GM18526 (cell line): ENCODE measurements around the gene PLB1.

Experiments used
- POLR2A ChIP-seq: IDR thresholded peaks from 3 replicates; pipeline ENCODE4 v1.6.1; 2011; ENCODE audit not compliant: insufficient read length; ENCODE audit errors: extremely low read depth

Gene PLB1

DNA sequence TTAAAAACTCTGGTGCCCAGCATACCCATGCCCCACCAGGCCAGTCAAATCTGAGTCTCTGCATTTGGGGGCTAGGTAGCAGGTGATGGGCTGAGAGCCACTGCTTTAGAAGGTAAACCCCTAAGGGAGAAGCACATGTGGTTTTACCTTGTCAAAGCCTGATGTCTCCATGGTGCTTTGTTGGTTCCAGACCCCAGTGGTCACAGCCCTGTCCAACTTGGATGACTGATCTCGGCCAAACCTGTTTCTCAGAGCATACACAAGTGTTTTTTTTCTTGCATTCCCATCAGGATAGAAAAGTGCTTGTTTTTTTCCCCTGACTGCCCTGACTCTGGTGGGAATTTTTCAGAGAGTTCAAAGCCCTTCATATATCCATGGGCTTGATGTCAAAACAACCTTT, 13.5 kb downstream of the PLB1 start:
- no peak for TF ChIP-seq POLR2A

- no peak for TF ChIP-seq POLR2A
These were observed 14.3 kb downstream of the PLB1 start for GRCh38 chr2:28510184-28510583.

DNA sequence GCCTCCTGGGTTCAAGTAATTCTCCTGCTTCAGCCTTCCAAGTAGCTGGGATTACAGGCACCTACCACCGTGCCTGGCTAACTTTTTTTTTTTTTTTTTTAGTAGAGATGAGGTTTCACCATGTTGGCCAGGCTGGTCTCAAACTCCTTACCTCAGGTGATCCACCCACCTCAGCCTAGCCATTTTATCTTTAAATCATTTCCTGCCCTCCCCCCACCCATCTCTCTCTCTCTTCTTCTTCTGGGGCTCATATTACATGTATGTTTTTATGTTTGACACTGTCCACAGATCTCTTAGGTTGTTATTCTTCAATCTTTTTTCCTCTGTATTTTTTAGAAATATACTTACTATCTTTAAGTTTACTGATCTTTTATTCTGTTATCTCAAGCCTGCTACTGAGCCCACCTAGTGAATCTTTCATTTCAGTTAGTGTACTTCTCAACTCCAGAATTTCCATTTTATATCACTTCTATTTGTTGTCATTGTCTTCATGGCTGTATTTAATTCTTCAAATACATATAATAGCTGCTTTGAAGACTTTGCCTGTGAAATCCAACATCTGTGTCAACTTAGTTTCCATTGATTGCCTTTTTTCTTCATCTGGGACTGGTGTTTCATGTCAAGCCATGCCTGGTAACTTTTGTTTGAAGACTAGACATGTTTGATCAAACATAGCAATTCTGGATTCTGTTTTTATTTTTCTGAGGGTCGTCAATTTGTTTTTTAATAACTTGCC, 16.2 kb downstream of the PLB1 start:
- no peak for TF ChIP-seq POLR2A

DNA sequence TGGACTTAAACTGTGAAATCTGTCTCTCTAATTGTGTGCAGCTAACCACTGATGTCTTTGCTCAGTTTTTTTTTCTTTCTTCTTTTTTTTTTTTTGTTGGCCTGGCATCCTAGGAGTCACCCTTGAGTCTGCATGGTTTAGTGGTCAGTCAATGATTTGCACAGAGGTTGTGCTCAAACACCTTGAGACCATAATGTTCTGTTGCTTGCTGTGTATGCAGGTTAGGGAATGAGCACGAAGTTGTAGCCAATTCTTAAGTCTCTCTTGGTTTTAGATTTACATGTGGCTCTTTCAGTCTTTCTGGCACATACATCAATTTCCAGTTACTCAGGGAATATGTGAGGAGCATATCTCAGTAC, 16.7 kb downstream of the PLB1 start:
- no peak for TF ChIP-seq POLR2A

DNA sequence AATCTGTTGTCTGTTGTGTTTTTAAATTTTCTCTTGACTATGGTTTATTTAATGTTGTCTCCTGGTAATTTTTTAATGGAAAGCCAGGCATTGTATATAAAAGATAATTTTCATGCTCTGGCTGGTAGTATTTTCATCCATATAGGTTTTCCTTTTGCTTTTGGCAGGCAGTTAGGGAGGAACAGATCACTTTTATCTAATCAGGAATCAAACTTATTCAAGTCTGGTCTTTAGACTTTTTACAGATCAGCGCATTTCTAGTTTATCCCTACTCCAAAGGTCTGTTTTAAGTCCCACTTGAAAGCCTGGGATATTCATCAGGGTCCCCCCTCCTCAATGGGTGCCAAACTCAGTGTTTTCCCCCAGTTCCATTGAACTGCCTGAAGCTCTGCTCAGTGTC, 17.2 kb downstream of the PLB1 start:
- no peak for TF ChIP-seq POLR2A

DNA sequence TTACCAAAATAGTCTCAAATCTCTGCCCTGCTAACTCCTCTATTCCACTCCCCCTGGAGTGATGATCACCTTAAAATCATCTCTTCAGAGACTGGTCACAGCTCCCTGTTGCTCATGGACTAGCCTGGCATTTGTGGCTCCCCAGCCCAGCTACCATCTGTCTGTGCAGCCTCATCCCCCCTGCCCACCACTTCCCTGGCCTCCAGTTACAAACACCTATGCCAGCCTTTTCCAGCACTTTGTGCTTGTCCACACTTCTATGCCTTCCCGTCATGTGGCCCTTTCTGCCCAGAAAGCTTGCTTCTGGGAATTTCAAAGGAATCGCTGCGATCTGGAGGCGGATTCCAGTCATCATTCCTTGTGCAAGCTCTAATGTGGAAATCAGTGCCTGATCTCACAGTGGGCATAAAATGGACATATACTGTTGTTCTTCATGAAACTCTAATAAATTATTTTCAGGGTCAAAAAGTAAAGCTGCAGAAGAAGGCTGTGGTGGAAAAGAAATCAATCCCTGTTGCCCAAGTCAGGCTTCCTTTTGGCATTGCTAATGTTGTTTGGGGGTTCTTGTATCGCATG, 19.4 kb downstream of the PLB1 start:
- no peak for TF ChIP-seq POLR2A

GRCh38 chr2:28516430-28516829, 20.6 kb downstream of the PLB1 start:
- no peak for TF ChIP-seq POLR2A

- no peak for TF ChIP-seq POLR2A
These were observed 21.1 kb downstream of the PLB1 start for GRCh38 chr2:28516950-28517349.

- no peak for TF ChIP-seq POLR2A
These were observed 25.8 kb downstream of the PLB1 start for GRCh38 chr2:28521663-28522062.

GRCh38 chr2:28522481-28522880, 26.6 kb downstream of the PLB1 start:
- no peak for TF ChIP-seq POLR2A

DNA sequence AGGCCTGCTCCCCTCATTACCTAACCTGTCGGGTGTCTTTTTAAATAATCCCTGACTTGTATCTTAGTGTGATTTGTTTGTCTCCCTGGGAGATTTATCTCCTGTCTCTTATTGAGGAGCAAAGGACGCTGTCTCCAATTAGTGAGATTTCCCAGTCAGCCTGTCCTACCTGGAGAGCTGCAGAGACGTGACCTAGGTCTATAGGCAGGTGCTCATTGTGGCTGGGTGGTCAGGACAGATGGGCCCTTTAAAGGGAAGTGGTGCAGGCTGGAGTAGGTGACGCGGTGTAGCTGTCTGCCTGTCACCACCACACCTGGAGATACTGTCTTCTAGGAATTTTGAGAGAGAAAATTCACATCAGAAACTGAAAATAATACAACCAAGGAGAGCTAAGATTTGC, 28.0 kb downstream of the PLB1 start:
- no peak for TF ChIP-seq POLR2A

DNA sequence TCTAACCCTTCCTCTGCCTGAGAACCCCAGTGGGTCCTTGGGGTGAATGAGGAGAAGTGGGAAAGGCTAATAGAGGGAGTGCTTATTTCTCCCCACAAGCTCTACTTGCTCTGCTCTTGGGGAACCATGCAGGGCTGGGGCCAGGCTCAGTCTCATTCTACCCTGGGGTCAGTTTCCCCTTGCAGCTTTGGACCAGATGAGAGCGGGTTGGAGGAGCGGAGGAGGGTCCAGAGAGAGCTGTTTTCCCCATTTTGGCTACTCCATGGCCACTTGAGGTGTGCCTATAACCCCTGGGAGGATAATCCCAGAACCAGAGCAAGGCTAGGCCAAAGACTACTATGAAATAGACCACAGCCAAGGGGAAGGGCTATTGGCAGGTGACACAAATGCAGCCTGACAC, 29.6 kb downstream of the PLB1 start:
- no peak for TF ChIP-seq POLR2A

GRCh38 chr2:28526527-28527132, 30.8 kb downstream of the PLB1 start:
- TF ChIP-seq POLR2A, result no peak

- no peak for TF ChIP-seq POLR2A
These were observed 31.3 kb downstream of the PLB1 start for GRCh38 chr2:28527196-28527595.

DNA sequence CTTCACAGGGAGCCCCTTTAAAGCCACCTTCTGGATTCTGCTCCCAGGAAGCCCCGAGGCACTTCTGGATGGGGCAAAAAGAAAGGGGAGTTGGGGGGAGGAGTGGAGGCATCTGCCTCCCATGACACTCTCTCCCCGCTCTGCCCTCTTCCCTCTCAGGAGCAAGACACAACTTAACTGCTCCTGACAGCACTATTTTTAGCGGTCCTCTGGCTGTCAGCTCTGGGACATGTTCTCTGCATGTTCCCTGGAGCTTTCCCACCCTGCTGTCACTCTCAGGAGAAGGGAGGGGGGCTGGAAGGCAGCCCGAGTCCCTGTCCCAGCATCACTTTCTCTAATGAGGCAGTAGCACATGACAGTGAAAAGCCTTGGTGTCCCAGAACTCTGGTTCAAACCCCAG, 32.3 kb downstream of the PLB1 start:
- no peak for TF ChIP-seq POLR2A

DNA sequence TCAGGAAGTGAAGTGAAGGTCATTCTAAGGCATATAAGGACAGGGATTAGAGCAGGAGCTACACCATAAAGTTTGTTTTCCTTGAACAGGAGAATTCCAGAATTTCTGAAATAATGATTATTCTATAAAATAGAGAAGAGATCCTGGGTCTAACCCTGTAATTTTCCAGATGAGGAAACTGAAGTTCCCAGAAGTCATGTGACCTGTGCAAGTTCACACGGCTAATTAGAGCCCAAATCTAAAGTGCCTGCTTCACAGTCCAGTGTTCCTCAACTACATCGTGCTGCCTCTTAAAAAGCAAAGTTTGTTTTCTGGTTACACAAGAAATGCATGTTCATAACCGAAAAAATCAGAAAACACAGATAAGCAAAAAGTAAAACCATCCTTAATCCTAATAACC, 34.9 kb downstream of the PLB1 start:
- no peak for TF ChIP-seq POLR2A

- no peak for TF ChIP-seq POLR2A
These were observed 36.5 kb downstream of the PLB1 start for GRCh38 chr2:28532399-28532798.
